K562 treated with DMSO at 1 percent for 12 hours (cell line): ENCODE measurements around the gene TIMM17A. TPM values are rescaled to one million over a fixed set of nuclear protein-coding genes. Genes with fewer than 3 reads are reported as not detected.

Experiments used
- total RNA-seq: library from RNA; unstranded; fragments of 300-600 nt; gene quantifications from 2 replicates; pipeline ENCODE4 v1.2.3, GENCODE V29; 2022; ENCODE audit not compliant: insufficient read depth

The TIMM17A gene
- total RNA-seq = 82.6 and 95.4 TPM in 2 replicates

DNA sequence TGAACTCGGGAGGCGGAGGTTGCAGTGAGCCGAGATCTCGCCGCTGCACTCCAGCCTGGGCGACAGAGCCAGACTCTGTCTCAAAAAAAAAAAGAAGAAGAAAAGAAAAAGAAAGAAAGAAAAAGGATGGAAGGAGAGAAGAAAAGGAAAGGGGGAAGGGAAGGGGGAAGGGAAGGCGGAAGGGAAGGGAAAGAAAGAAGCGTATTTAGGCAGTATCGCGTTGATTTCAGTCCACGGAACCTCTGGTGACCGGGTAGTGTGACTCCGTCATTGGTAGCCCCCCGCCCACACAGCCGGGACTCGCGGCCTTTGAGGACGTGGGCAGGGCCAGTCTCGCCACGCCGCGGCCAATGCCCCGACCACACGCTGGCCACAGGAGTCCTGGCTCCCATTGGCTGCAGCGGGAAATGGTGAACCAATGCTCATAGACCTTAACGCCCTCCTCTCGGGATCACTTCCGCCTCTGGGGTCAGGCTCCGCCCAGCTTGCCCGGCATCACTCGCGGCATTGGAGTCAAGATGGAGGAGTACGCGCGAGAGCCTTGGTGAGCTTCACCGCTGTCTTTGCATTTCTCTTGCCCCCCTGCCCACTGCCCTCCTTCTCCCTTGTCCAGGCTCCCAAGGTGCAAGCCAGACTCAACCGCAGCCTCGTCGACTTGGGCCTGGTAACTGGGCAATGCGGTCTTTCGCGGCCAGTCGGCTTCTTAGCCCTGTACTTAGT is at the start of gene TIMM17A:
TSS of gene TIMM17A (plus strand) at position 495 of the 720 bp plus-strand sequence. CDS start at position 519, 24 bp downstream.

DNA sequence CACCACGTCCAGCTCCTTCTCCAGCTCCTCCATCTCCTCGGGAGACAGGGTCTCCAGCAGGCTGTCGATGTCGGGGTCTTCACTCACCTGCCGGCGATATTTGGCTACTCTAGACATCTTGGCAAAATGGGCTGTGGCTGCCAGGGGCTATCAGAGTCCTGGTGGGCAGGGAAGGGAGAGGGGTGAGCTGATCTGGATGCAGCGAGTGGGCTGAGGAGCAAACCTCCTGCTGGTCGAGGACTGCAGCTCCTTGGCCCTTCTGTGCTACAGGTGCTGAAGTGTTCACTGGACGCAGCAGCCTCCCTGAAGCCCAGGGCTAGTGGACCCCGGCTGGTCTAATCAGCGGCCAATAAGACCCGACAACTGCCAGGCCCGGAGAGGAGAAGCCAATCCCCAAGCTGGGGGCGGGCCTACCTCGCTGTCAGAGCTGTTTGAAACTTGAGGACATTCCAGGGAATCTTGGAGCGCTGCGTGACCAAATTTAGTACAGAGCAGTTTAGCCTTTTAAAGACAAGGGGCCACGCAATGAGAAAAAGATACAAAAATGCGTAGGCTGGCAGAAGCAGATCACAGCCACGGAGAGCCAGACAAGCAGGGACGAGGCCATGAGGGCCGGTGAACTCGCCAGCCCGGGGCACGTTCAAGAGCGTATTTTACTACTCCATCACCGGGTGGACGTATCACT is 8.9 kb upstream of the TIMM17A start, which contains the start of gene LMOD1:
TSS of gene LMOD1 (minus strand) at position 325 of the 685 bp plus-strand sequence. CDS start at position 117, 208 bp downstream.

DNA sequence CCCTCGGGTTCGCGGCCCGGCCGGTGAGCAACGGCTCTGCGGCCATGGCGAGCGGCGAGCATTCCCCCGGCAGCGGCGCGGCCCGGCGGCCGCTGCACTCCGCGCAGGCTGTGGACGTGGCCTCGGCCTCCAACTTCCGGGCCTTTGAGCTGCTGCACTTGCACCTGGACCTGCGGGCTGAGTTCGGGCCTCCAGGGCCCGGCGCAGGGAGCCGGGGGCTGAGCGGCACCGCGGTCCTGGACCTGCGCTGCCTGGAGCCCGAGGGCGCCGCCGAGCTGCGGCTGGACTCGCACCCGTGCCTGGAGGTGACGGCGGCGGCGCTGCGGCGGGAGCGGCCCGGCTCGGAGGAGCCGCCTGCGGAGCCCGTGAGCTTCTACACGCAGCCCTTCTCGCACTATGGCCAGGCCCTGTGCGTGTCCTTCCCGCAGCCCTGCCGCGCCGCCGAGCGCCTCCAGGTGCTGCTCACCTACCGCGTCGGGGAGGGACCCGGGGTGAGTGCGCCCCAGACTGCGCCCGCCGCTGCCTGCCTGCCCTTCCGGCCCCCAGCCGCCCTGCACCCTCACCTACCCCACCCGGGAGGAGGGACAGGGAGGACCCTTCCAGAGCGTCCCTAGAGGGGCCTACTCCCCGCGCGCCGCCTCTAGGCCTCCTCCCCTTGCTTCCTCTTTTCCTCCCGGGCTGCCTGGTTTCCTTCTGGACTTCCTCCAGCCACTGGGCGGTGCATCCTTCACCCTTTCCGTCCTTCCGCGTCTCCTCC is 27.5 kb downstream of the TIMM17A start, which contains the start of gene RNPEP:
TSS of gene RNPEP (plus strand) at position 26 of the 757 bp plus-strand sequence. CDS start at position 45, 19 bp downstream.

DNA sequence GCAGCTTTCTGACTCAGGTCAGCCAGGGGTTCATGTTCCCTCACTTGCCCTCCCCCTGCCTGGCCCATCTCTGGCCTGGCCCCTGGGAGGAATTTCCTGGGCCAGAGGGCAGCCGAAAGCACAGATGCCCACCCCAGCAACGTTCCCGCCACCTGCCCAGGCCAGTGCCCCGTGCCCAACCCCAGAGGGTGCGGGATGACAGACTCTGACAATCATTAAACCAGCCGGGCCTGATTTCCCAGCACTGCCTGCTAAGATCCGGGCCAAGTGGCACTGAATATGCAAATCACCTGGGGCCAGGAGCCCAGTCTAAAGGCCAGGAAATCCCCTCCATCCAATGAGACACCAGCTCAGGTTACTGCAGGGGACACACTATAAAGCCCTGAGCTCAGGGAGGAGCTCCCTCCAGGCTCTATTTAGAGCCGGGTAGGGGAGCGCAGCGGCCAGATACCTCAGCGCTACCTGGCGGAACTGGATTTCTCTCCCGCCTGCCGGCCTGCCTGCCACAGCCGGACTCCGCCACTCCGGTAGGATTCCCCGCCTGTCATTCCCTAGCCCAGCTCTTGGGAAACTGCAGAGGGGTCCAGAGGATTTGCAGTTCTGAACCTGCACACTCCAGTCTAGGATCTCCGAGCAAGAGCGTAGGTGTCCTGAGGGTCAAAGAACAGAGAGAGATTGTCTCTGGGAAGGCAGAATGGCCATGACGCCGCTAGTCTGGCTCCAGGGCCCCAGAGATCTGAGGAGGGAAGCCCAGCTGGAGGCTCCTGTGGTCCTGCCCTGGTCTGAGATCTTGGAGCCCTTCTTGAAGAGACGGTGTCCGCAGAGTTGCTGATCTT is 55.1 kb downstream of the TIMM17A start, which contains the start of gene ELF3:
TSS of gene ELF3 (plus strand) at position 408 of the 836 bp plus-strand sequence. CDS start 550 bp downstream, outside the sequence.

Other genes with a start within 250 kb of the TIMM17A start
- gene IPO9, start 126.3 kb upstream of the TIMM17A start, total RNA-seq = 16.4 and 58.9 TPM in 2 replicates
- 2.0 and 2.9 TPM in 2 replicates for gene SHISA4, start 66.6 kb upstream of the TIMM17A start, total RNA-seq
- gene LMOD1, start 9.0 kb upstream of the TIMM17A start, total RNA-seq = 1.4 and 3.1 TPM in 2 replicates
- 113 and 188 TPM in 2 replicates for gene RNPEP, start 27.1 kb downstream of the TIMM17A start, total RNA-seq
- 0.85 and 2.0 TPM in 2 replicates for gene ELF3, start 55.1 kb downstream of the TIMM17A start, total RNA-seq
- not detected in 2 replicates for gene GPR37L1, start 167.4 kb downstream of the TIMM17A start, total RNA-seq
- 27.5 and 32.8 TPM in 2 replicates for gene ARL8A, start 189.2 kb downstream of the TIMM17A start, total RNA-seq
- 29.6 and 53.9 TPM in 2 replicates for gene PTPN7, start 205.1 kb downstream of the TIMM17A start, total RNA-seq
- gene LGR6, start 238.3 kb downstream of the TIMM17A start, total RNA-seq = not detected in 2 replicates